Glutamatergic neuron (in vitro differentiated cells): Measurements from ENCODE around the gene FCSK. TPM values are rescaled to one million over a fixed set of nuclear protein-coding genes. Genes with fewer than 3 reads are reported as not detected.
"Not testable (repeated sequence)": the region's sequence is repeated elsewhere in the genome, so short reads cannot be mapped to it uniquely, and the experiment has no call there.

ENCODE experiments used
- DNase-seq: peaks from one replicate; pipeline ENCODE4 v3.0.0; 2022
- H3K27ac Mint-ChIP-seq: one replicate; pipeline ENCODE4 v1.8.0; 2020; ENCODE audit warnings: mild to moderate bottlenecking, mixed read lengths, inconsistent platforms; ENCODE audit not compliant: unreplicated experiment
- H3K27me3 Mint-ChIP-seq: one replicate; pipeline ENCODE4 v1.8.0; 2020; ENCODE audit warnings: mild to moderate bottlenecking, moderate library complexity, mixed read lengths, inconsistent platforms; ENCODE audit not compliant: unreplicated experiment
- H3K36me3 Mint-ChIP-seq: one replicate; pipeline ENCODE4 v1.8.0; 2020; ENCODE audit warnings: mild to moderate bottlenecking, mixed read lengths, inconsistent platforms; ENCODE audit not compliant: unreplicated experiment
- H3K4me1 Mint-ChIP-seq: one replicate; pipeline ENCODE4 v1.8.0; 2020; ENCODE audit warnings: mild to moderate bottlenecking, low read depth, mixed read lengths, inconsistent platforms; ENCODE audit not compliant: unreplicated experiment
- H3K4me3 Mint-ChIP-seq: one replicate; pipeline ENCODE4 v1.8.0; 2020; ENCODE audit warnings: mild to moderate bottlenecking, mixed read lengths, inconsistent platforms; ENCODE audit not compliant: unreplicated experiment
- H3K9me3 Mint-ChIP-seq: one replicate; pipeline ENCODE4 v1.8.0; 2020; ENCODE audit warnings: mild to moderate bottlenecking, moderate library complexity, mixed read lengths, inconsistent platforms; ENCODE audit not compliant: unreplicated experiment
- total RNA-seq: library from RNA; stranded (reverse); fragmentation: NEBNext Ultra II Directional; extraction: Animal tissue kit (Norgen Biotek cat#: 25700); gene quantifications from one replicate; pipeline ENCODE4 v1.2.1, GENCODE V29; 2021; ENCODE audit not compliant: unreplicated experiment
- TF ChIP-seq, protein P1 (sequence below): fragments of 200-600 bp; sonication (generic); IDR thresholded peaks from one replicate; pipeline ENCODE4 v1.5.0; 2021; ENCODE audit not compliant: partially characterized antibody, unreplicated experiment

Gene FCSK
- total RNA-seq, 1 donor from 2014 or later = 15.4 TPM

GRCh38 chr16:70441406-70441990, 12.9 kb upstream of the FCSK start:
- TF ChIP-seq, protein P1, sequence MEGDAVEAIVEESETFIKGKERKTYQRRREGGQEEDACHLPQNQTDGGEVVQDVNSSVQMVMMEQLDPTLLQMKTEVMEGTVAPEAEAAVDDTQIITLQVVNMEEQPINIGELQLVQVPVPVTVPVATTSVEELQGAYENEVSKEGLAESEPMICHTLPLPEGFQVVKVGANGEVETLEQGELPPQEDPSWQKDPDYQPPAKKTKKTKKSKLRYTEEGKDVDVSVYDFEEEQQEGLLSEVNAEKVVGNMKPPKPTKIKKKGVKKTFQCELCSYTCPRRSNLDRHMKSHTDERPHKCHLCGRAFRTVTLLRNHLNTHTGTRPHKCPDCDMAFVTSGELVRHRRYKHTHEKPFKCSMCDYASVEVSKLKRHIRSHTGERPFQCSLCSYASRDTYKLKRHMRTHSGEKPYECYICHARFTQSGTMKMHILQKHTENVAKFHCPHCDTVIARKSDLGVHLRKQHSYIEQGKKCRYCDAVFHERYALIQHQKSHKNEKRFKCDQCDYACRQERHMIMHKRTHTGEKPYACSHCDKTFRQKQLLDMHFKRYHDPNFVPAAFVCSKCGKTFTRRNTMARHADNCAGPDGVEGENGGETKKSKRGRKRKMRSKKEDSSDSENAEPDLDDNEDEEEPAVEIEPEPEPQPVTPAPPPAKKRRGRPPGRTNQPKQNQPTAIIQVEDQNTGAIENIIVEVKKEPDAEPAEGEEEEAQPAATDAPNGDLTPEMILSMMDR = no peak
- Mint-ChIP-seq H3K36me3 (peaks cover 3% of the 10 kb centered on the region), H3K4me3 (no peak overlapping the region), H3K4me1 (peaks cover 16% of the 10 kb centered on the region), H3K27me3 (peaks cover 14% of the 10 kb centered on the region), H3K9me3 (peaks cover 14% of the 10 kb centered on the region), H3K27ac (no peak overlapping the region)
- no peak for DNase-seq

- H3K4me1 Mint-ChIP-seq = peaks cover 10% of the 10 kb centered on the region
- peaks cover 12% of the 10 kb centered on the region for H3K9me3 Mint-ChIP-seq
- peaks cover 10% of the 10 kb centered on the region for H3K27me3 Mint-ChIP-seq
- H3K27ac Mint-ChIP-seq = no peak overlapping the region
- H3K36me3 Mint-ChIP-seq = peaks cover 3% of the 10 kb centered on the region
- H3K4me3 Mint-ChIP-seq = no peak overlapping the region
- no peak for DNase-seq
- TF ChIP-seq, protein P1 = no peak
Observed at GRCh38 chr16:70442344-70442743, 12.1 kb upstream of the FCSK start.

- DNase-seq = no peak
- Mint-ChIP-seq H3K27me3 (peaks cover 2% of the 10 kb centered on the region), H3K36me3 (no peaks in the 10 kb centered on the region), H3K4me1 (peaks cover 7% of the 10 kb centered on the region), H3K27ac (no peak overlapping the region), H3K4me3 (no peak overlapping the region), H3K9me3 (peaks cover 4% of the 10 kb centered on the region)
- TF ChIP-seq, protein P1 = no peak
Observed at GRCh38 chr16:70444249-70445063, 9.9 kb upstream of the FCSK start.

GRCh38 chr16:70448075-70448474, 6.3 kb upstream of the FCSK start:
- H3K36me3 Mint-ChIP-seq = peaks cover 4% of the 10 kb centered on the region

GRCh38 chr16:70450142-70451003, 4.0 kb upstream of the FCSK start:
- H3K4me1 Mint-ChIP-seq, H3K4me3 Mint-ChIP-seq, H3K36me3 Mint-ChIP-seq, H3K9me3 Mint-ChIP-seq, H3K27ac Mint-ChIP-seq, H3K27me3 Mint-ChIP-seq, DNase-seq: not testable (repeated sequence)

More at GRCh38 chr16:70448075-70448474, 6.3 kb upstream of the FCSK start:
- no peaks in the 10 kb centered on the region for H3K27me3 Mint-ChIP-seq
- no peak overlapping the region for H3K4me3 Mint-ChIP-seq
- TF ChIP-seq, protein P1 = no peak
- peaks cover 4% of the 10 kb centered on the region for H3K9me3 Mint-ChIP-seq
- no peak overlapping the region for H3K27ac Mint-ChIP-seq
- DNase-seq = no peak
- no peaks in the 10 kb centered on the region for H3K4me1 Mint-ChIP-seq

- not testable (repeated sequence) for H3K4me1 Mint-ChIP-seq, DNase-seq, H3K36me3 Mint-ChIP-seq, H3K4me3 Mint-ChIP-seq, H3K27me3 Mint-ChIP-seq, H3K27ac Mint-ChIP-seq, H3K9me3 Mint-ChIP-seq
Observed at GRCh38 chr16:70451004-70451340, 3.4 kb upstream of the FCSK start.
